Skeletal muscle cell (primary cell): ENCODE results near the gene SMPD2.

Experiments used
- DNase-seq: peaks from one replicate; pipeline ENCODE4 v3.0.0-alpha.2; 2010; ENCODE audit warnings: low read depth
- H3K4me3 ChIP-seq: 2 replicates; pipeline ENCODE4 v1.5.1; 2011; ENCODE audit warnings: low read depth, mild to moderate bottlenecking, control low read depth, low read length, moderate library complexity

Gene SMPD2, protein sequence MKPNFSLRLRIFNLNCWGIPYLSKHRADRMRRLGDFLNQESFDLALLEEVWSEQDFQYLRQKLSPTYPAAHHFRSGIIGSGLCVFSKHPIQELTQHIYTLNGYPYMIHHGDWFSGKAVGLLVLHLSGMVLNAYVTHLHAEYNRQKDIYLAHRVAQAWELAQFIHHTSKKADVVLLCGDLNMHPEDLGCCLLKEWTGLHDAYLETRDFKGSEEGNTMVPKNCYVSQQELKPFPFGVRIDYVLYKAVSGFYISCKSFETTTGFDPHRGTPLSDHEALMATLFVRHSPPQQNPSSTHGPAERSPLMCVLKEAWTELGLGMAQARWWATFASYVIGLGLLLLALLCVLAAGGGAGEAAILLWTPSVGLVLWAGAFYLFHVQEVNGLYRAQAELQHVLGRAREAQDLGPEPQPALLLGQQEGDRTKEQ

GRCh38 chr6:109440331-109441068 lies at the start of gene SMPD2, which contains the start of gene PPIL6:
Gene SMPD2, plus strand, starts transcription at chr6:109440724. Its CDS starts 398 bp downstream, at chr6:109441122.
Gene PPIL6, minus strand, starts transcription at chr6:109440628. Its CDS starts 38 bp downstream, at chr6:109440590.
- DNase-seq, result peak; percentile 62
- peak within 1 kb of the TSS; percentile 89 for H3K4me3 ChIP-seq

DNA sequence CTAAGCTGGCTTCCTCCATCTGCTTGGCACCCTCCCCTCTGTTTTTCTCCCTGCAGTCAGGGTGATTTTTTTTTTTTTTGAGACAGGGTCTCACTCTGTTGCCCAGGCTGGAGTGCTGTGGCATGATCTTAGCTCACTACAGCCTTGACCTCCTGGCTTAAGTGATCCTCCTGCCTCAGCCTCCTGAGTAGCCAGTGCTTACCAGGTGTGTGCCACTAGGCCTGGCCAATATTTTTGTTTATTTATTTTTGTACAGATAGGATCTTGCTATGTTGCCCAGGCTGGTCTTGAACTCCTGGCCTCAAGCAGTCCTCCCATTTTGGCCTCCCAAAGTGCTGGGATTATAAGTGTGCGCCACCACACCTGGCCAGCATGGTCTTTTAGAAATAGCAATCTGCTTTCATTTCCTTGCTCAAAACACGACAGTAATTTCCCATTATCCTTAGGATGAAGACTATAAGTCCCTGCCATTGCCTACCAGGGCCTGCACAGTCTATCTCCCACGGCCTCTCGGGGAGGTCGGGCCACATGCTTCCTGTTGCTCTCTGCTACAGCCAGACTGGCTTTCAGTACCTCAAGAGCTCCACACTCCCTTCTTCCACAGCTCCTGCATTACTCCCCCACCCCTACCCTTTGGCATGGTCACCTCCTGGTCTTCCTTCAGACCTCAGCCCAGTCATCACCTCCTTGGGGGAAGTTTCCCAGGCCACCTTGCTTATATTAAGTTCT lies 47.2 kb upstream of the SMPD2 start:
- no peak overlapping the region for H3K4me3 ChIP-seq
- DNase-seq, result no peak

GRCh38 chr6:109393886-109394281 lies 46.6 kb upstream of the SMPD2 start:
- no peak for DNase-seq
- no peak overlapping the region for H3K4me3 ChIP-seq

GRCh38 chr6:109396046-109396718 lies 44.3 kb upstream of the SMPD2 start:
- DNase-seq, result no peak
- H3K4me3 ChIP-seq, result no peak overlapping the region

DNA sequence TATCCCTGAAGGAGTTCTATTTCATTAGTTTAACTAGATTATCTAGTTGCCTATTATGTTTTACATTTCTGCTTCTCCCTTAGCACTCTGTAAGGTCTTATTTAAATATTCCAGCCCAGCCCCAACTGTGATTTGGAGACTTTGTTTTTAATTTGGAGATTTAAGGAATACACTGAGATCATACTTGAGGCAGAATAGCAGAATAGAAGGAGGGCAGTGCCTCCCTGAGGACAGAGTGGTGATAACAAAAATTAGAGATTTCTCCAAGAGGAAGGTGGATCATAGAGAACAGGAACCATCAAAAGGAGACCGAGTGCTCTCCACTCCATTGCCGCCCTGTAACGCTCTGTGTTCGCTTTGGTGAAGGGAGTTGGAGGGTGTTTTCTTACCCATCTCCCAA lies 43.5 kb upstream of the SMPD2 start:
- H3K4me3 ChIP-seq, result no peak overlapping the region
- DNase-seq, result no peak

- peak; percentile 78 for DNase-seq
- H3K4me3 ChIP-seq, result no peak overlapping the region
Measured at GRCh38 chr6:109406196-109406595, 34.3 kb upstream of the SMPD2 start.

DNA sequence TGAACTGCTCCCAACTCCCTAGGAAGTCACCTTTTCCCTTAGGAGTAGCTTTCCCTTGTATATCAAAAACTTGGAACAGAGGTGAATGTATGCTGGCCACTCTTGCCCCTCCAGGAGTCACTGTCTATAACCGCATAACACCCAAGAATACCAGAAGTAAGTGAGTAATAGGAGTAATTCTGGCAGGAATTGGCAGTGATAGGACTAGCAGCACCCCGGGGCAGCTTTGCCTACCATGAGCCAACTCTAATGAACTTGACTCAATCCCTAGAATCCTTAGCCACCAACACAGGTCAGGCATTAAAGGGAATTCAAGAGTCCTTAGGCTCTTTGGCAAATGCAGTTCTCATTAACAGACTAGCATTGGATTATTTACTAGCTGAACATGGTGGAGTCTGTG lies 29.5 kb upstream of the SMPD2 start:
- H3K4me3 ChIP-seq, result no peak overlapping the region
- no peak for DNase-seq

- no peak overlapping the region for H3K4me3 ChIP-seq
- no peak for DNase-seq
Measured at GRCh38 chr6:109417646-109418045, 22.9 kb upstream of the SMPD2 start.

- H3K4me3 ChIP-seq, result no peak overlapping the region
- DNase-seq, result no peak
Measured at GRCh38 chr6:109420751-109421150, 19.8 kb upstream of the SMPD2 start.

- no peak overlapping the region for H3K4me3 ChIP-seq
- DNase-seq, result no peak
Measured at GRCh38 chr6:109421184-109421583, 19.3 kb upstream of the SMPD2 start.

- no peak for DNase-seq
- no peak overlapping the region for H3K4me3 ChIP-seq
Measured at GRCh38 chr6:109424946-109425345, 15.6 kb upstream of the SMPD2 start.

DNA sequence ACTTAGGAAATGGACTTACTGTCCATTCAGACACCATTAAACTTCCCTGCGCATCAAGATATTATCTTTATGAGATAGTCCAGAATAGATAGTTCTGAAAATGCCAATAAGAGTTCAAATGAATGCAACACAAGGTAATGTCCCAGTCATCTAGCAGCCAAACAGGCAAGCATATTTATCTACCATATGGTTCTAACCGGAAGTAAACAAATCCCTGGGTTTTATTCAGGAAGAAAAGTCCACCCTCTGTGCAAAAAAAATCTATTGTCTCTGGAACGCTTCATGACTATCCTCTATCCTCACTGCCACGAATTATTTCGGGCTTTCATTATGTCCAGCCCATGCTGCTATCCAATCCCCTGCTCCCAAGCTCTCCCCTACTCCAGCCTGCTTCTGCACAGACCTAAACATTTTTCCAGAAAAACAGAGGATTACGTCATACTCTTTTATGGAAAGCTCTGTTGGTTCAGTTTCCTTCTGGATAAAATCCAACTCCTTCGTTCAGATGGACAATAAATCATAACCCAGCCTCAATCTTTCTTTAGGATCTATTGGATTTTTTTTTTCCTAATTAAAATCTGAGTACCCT lies 11.5 kb upstream of the SMPD2 start:
- peak; percentile 45 for DNase-seq
- H3K4me3 ChIP-seq, result no peak overlapping the region

DNA sequence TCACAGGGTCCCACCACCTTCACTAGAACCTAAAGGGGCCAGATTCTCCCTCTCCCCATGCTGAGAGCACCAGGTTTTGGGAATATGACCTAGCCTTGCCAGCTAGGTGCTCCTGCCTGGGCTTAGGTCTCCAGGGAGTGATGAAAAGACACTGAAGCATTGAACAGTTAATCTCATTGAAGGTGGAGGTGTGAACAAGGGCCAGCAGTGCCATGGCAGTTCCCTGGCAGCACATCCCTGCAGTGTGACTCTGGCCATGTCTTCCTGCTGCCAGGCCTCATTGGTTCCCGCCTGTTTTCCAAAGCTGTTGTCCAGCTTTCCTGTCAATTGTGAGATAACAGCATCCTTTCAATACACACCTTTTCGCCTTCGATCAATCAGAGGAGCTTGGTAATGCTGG lies 11.0 kb upstream of the SMPD2 start:
- no peak overlapping the region for H3K4me3 ChIP-seq
- no peak for DNase-seq

DNA sequence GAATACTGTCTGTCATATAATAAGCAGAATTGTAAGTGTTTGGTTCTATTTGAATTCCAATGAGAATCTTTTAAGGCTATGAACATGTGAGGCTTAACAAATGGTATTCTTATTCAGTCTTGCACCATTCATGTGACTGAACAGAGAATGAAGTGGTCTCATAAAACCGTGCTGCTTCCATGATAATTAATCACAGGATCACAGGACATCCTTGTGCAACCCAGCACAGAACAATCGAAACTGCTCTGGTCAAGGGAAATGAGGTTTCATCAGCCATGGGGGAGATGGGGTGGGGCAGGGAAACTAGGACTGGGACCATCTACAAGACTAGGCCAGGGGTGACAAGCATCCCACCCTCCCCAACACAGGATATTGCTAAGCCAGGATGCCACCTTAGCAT lies 6.1 kb upstream of the SMPD2 start:
- no peak for DNase-seq
- no peak overlapping the region for H3K4me3 ChIP-seq

DNA sequence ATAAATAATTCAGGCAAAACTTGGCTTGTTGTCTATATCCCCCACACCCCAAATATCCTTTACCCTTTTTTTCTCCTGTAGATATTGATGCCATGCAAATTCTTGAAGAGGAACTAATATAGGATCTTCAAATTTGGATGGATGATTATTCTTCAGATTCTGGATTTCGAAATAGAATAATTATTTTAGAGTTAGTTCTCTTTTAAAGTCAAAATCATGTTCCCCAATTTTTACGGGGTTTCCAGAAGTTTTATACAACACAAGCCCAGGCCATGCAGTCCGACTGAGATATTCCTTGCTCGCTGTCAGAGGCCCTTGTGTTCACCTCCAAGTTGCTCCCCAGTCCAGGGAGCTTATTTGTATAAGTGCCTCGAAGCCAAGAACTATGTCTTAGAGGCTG lies 4.5 kb upstream of the SMPD2 start:
- DNase-seq, result no peak
- no peak overlapping the region for H3K4me3 ChIP-seq

DNA sequence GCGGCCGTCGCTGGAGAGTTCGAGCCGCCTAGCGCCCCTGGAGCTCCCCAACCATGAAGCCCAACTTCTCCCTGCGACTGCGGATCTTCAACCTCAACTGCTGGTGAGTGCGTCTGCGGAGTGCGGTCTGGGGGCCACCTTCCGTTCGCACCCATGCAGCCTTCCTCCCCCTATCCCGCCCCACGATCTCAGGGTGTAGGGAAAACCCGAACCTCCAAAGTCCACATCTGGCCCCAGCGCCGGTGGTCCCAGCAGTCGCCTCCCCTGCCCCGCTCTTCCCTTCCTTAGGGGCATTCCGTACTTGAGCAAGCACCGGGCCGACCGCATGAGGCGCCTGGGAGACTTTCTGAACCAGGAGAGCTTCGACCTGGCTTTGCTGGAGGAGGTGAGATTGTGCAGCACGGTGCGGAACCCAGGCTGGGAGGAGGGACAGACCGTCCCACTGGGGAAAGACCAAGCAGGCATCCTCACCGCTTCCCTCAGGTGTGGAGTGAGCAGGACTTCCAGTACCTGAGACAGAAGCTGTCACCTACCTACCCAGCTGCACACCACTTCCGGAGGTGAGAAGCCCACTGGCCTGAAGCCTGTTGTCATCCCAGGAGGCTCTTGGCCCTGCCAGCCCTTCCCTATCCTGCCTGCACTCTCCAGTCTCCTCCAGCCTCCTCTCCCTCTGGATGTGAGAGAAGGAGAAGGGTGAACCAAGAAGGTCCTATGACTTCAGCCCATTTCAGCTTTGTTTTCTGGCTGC lies 719 bp downstream of the SMPD2 start:
- DNase-seq, result no peak
- H3K4me3 ChIP-seq, result peak overlapping the region; percentile 89

DNA sequence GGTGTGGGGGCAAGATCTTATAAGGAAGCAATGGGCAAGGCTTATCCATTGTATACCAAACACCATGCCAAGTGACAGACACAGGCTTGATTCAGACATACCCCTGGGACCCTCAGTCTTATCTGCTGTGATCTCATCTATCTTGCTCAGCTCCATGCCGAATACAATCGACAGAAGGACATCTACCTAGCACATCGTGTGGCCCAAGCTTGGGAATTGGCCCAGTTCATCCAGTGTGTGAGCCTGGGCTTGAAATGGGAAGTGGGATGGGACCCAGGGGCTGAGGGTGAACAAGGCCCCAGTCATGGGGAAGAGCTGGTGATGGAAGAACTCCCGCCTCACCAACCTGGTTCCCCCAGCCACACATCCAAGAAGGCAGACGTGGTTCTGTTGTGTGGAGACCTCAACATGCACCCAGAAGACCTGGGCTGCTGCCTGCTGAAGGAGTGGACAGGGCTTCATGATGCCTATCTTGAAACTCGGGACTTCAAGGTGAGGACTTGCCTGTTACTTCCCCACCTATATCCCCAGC lies 1.9 kb downstream of the SMPD2 start:
- DNase-seq, result no peak
- no peak overlapping the region for H3K4me3 ChIP-seq

GRCh38 chr6:109443425-109443950 lies 3.0 kb downstream of the SMPD2 start:
- no peak for DNase-seq
- H3K4me3 ChIP-seq, result no peak overlapping the region
